CD4-positive, alpha-beta T cell treated with Interleukin-17A for 4 hours (primary cell): ENCODE data around the gene NADK.
"Not testable (repeated sequence)": the region's sequence is repeated elsewhere in the genome, so short reads cannot be mapped to it uniquely, and the experiment has no call there.

Source experiments
- DNase-seq: peaks from one replicate; pipeline ENCODE4 v3.0.0-alpha.2; 2020; ENCODE audit warnings: mixed read lengths

NADK gene

DNA sequence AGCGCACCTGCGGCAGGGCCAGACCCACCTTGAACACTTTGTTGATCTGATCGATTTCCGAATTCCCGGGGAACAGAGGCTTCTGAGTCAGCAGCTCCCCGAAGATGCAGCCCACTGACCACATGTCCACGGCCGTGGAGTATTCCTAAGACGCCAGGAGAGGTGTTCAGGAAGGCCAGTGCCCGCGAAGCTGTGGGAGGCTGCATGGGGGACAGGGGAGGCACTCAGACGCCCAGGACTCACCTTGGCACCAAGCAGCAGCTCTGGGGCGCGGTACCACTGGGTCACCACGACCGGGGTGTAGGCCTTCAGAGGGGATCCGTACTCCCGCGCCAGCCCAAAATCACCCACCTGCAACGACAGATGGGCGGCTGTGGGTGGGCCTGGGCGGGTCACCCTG, 74.5 kb downstream of the NADK start:
- no peak for DNase-seq

DNA sequence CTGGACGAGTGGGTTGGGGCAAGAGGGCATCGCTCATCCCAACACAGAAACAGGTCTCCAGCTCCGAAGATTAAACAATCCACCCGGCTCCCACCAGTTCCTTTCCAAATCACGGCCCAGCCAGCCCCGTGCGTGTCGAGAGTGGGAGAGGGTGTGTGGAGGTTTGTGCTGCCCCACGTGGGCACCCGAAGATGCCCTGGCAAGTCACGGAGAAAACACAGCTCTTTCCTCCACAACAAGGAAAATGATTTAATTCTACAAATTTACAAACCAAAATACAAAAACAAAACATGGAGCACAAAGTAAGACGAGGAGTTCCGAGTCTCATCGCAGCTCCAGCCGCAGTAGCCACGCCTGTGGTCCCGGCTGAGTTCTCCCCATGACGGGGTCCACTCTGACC, 75.8 kb downstream of the NADK start:
- not testable (repeated sequence) for DNase-seq
